Stomach smooth muscle (tissue), 2 donors: Measurements from ENCODE around the gene CDC42SE2.
"Not testable (repeated sequence)": the region's sequence is repeated elsewhere in the genome, so short reads cannot be mapped to it uniquely, and the experiment has no call there.

Experiments
- H3K27ac ChIP-seq: one replicate; pipeline ENCODE4 v1.7.0; 2013; ENCODE audit warnings: mild to moderate bottlenecking, low read length, inconsistent platforms
- H3K27me3 ChIP-seq, 2 donors: one replicate each; pipeline ENCODE4 v1.7.0; 2013; ENCODE audit warnings: low read length in 2 of 2; ENCODE audit not compliant: insufficient read depth in 2 of 2, control insufficient read depth in 1 of 2
- H3K36me3 ChIP-seq, 2 donors: one replicate each; pipeline ENCODE4 v1.7.0; 2013; ENCODE audit warnings: low read length in 2 of 2; ENCODE audit not compliant: control insufficient read depth in 2 of 2, insufficient read depth in 2 of 2
- H3K4me1 ChIP-seq: one replicate; pipeline ENCODE4 v1.7.0; 2013; ENCODE audit warnings: low read length; ENCODE audit not compliant: control insufficient read depth, insufficient read depth
- H3K4me3 ChIP-seq, 2 donors: one replicate each; pipeline ENCODE4 v1.7.0; 2013; ENCODE audit warnings: low read length in 2 of 2
- H3K9ac ChIP-seq, 2 donors: one replicate each; pipeline ENCODE4 v1.7.0; 2013; ENCODE audit warnings: low read length in 2 of 2, mild to moderate bottlenecking in 1 of 2
- H3K9me3 ChIP-seq, 2 donors: one replicate each; pipeline ENCODE4 v1.7.0; 2013; ENCODE audit warnings: low read length in 2 of 2; ENCODE audit not compliant: control insufficient read depth in 2 of 2
- donor health status: healthy.
- donor health status: Pancreatic carcinoma.

The CDC42SE2 gene

GRCh38 chr5:131278741-131279124 lies 14.9 kb downstream of the CDC42SE2 start:
- H3K27me3 ChIP-seq, H3K4me1 ChIP-seq, H3K4me3 ChIP-seq, H3K27ac ChIP-seq, H3K9me3 ChIP-seq, H3K9ac ChIP-seq, H3K36me3 ChIP-seq: not testable (repeated sequence)

GRCh38 chr5:131279204-131279603 lies 15.4 kb downstream of the CDC42SE2 start:
- Histone ChIP-seq H3K4me1 (no peaks in the 10 kb centered on the region), H3K9me3 (no peaks in the 10 kb centered on the region), H3K4me3 (no peak overlapping the region)

GRCh38 chr5:131280417-131280816 lies 16.6 kb downstream of the CDC42SE2 start:
- Histone ChIP-seq H3K36me3 (no peaks in the 10 kb centered on the region), H3K9me3 (no peaks in the 10 kb centered on the region), H3K4me1 (no peaks in the 10 kb centered on the region), H3K27ac (no peak overlapping the region), H3K27me3 (no peaks in the 10 kb centered on the region), H3K9ac (no peak overlapping the region), H3K4me3 (no peak overlapping the region)

More at GRCh38 chr5:131279204-131279603, 15.4 kb downstream of the CDC42SE2 start:
- Histone ChIP-seq H3K36me3 (no peaks in the 10 kb centered on the region), H3K27me3 (no peaks in the 10 kb centered on the region), H3K27ac (no peak overlapping the region), H3K9ac (no peak overlapping the region)

- Histone ChIP-seq H3K9ac (no peak overlapping the region), H3K9me3 (no peaks in the 10 kb centered on the region), H3K27me3 (no peaks in the 10 kb centered on the region), H3K27ac (no peak overlapping the region), H3K4me3 (no peak overlapping the region), H3K4me1 (no peaks in the 10 kb centered on the region), H3K36me3 (no peaks in the 10 kb centered on the region)
These were observed 17.4 kb downstream of the CDC42SE2 start for GRCh38 chr5:131281133-131281867.

- no peaks in the 10 kb centered on the region for H3K27me3 ChIP-seq
- no peaks in the 10 kb centered on the region for H3K4me1 ChIP-seq
- no peak overlapping the region for H3K4me3 ChIP-seq
- no peaks in the 10 kb centered on the region for H3K9me3 ChIP-seq
- no peak overlapping the region for H3K27ac ChIP-seq
- no peak overlapping the region for H3K9ac ChIP-seq
- H3K36me3 ChIP-seq = no peaks in the 10 kb centered on the region
These were observed 18.0 kb downstream of the CDC42SE2 start for GRCh38 chr5:131281868-131282234.

- H3K9ac ChIP-seq = no peak overlapping the region
- H3K4me1 ChIP-seq = no peaks in the 10 kb centered on the region
- no peaks in the 10 kb centered on the region for H3K27me3 ChIP-seq
- H3K36me3 ChIP-seq = no peaks in the 10 kb centered on the region
- no peaks in the 10 kb centered on the region for H3K9me3 ChIP-seq
- no peak overlapping the region for H3K27ac ChIP-seq
- no peak overlapping the region for H3K4me3 ChIP-seq
These were observed 18.4 kb downstream of the CDC42SE2 start for GRCh38 chr5:131282235-131282634.

- Histone ChIP-seq H3K9me3 (no peaks in the 10 kb centered on the region), H3K27me3 (no peaks in the 10 kb centered on the region), H3K9ac (no peak overlapping the region), H3K27ac (no peak overlapping the region), H3K4me3 (no peak overlapping the region), H3K36me3 (peaks cover 0 to 5% of the 10 kb centered on the region in 2 donors), H3K4me1 (no peaks in the 10 kb centered on the region)
These were observed 22.0 kb downstream of the CDC42SE2 start for GRCh38 chr5:131285703-131286399.

GRCh38 chr5:131286400-131286715 lies 22.5 kb downstream of the CDC42SE2 start:
- Histone ChIP-seq H3K9ac (no peak overlapping the region), H3K27me3 (no peaks in the 10 kb centered on the region), H3K36me3 (peaks cover 0 to 5% of the 10 kb centered on the region in 2 donors), H3K9me3 (no peaks in the 10 kb centered on the region), H3K4me1 (no peaks in the 10 kb centered on the region), H3K27ac (no peak overlapping the region), H3K4me3 (no peak overlapping the region)

GRCh38 chr5:131288328-131288727 lies 24.5 kb downstream of the CDC42SE2 start:
- Histone ChIP-seq H3K36me3 (peaks cover 0 to 5% of the 10 kb centered on the region in 2 donors), H3K4me3 (no peak overlapping the region), H3K4me1 (no peaks in the 10 kb centered on the region), H3K9me3 (no peaks in the 10 kb centered on the region), H3K27ac (no peak overlapping the region), H3K27me3 (no peaks in the 10 kb centered on the region), H3K9ac (no peak overlapping the region)

- peaks cover 0 to 5% of the 10 kb centered on the region in 2 donors for H3K36me3 ChIP-seq
- no peak overlapping the region for H3K9ac ChIP-seq
- H3K27ac ChIP-seq = no peak overlapping the region
- no peak overlapping the region for H3K4me3 ChIP-seq
- no peaks in the 10 kb centered on the region for H3K9me3 ChIP-seq
- H3K27me3 ChIP-seq = no peaks in the 10 kb centered on the region
- no peaks in the 10 kb centered on the region for H3K4me1 ChIP-seq
These were observed 25.9 kb downstream of the CDC42SE2 start for GRCh38 chr5:131289738-131290137.

- no peak overlapping the region for H3K4me3 ChIP-seq
- H3K27ac ChIP-seq = no peak overlapping the region
- H3K9ac ChIP-seq = no peak overlapping the region
- no peaks in the 10 kb centered on the region for H3K27me3 ChIP-seq
- H3K36me3 ChIP-seq = no peaks in the 10 kb centered on the region
- no peaks in the 10 kb centered on the region for H3K4me1 ChIP-seq
- no peaks in the 10 kb centered on the region for H3K9me3 ChIP-seq
These were observed 32.4 kb downstream of the CDC42SE2 start for GRCh38 chr5:131296213-131296672.
